ENCODE results near the gene TPCN1. TPM values are rescaled to one million over a fixed set of nuclear protein-coding genes. Genes with fewer than 3 reads are reported as not detected.
A peak's percentile ranks its signal among the peaks of the same experiment; 100 is the strongest.

TPCN1 gene
- total and polyA plus RNA-seq, 2 of the 13 experiments (the other 11 are each of a cell fraction or from before 2014, with no cell fraction given), result 8.0 to 26.8 TPM

DNA sequence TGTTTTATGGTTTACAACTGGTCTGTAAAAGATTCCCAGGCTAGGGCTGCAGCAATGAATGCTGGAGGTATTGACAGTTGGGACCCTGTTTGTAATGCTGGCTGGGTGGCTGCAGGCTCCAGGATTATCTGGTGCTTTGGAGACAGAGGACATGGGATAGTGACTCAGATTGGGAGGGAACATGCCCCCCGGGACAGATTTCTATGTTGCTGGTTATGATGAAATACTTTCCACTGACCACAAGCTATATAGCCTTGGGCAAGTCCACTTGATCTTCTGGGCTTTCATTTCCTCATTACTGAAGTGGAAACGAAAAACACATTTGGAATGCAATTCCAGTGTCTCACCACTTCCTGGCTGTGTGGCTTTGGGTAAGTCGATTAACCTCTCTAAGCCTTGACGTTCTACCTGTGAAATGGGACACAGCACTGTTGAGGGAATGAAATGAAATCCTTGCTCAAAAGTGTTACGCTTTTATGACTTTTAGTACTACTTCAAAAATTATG is 6.3 kb upstream of the TPCN1 start (continued):
- TF ChIP-seq, protein P1, sequence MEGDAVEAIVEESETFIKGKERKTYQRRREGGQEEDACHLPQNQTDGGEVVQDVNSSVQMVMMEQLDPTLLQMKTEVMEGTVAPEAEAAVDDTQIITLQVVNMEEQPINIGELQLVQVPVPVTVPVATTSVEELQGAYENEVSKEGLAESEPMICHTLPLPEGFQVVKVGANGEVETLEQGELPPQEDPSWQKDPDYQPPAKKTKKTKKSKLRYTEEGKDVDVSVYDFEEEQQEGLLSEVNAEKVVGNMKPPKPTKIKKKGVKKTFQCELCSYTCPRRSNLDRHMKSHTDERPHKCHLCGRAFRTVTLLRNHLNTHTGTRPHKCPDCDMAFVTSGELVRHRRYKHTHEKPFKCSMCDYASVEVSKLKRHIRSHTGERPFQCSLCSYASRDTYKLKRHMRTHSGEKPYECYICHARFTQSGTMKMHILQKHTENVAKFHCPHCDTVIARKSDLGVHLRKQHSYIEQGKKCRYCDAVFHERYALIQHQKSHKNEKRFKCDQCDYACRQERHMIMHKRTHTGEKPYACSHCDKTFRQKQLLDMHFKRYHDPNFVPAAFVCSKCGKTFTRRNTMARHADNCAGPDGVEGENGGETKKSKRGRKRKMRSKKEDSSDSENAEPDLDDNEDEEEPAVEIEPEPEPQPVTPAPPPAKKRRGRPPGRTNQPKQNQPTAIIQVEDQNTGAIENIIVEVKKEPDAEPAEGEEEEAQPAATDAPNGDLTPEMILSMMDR (CRISPR knock-in tag; IDR thresholded peaks at IDR 0.05), result no peak
- TF ChIP-seq ZEB1 (IDR thresholded peaks at IDR 0.05; ENCODE audit: insufficient replicate concordance, low read depth) (no peak), ATF7 (IDR thresholded peaks at IDR 0.05) (no peak), ATF7 (CRISPR knock-in tag; IDR thresholded peaks at IDR 0.05) (no peak), KLF6 (CRISPR knock-in tag; IDR thresholded peaks at IDR 0.05) (no peak), ZNF30 (CRISPR knock-in tag; IDR thresholded peaks at IDR 0.05) (no peak), ZKSCAN5 (CRISPR knock-in tag; IDR thresholded peaks at IDR 0.05) (no peak), KDM1A (CRISPR knock-in tag; IDR thresholded peaks at IDR 0.05) (peak; percentile 86; the same call in 1 of the 2 replicates), ZMAT3 (CRISPR knock-in tag; conservative IDR thresholded peaks at IDR 0.05) (no peak), PTBP1 (IDR thresholded peaks at IDR 0.05; ENCODE audit: low read depth, low read length, poor library complexity, severe bottlenecking) (no peak), ZMYM4 (CRISPR knock-in tag; IDR thresholded peaks at IDR 0.05) (no peak), ZNF720 (CRISPR knock-in tag; IDR thresholded peaks at IDR 0.05) (no peak), HNRNPUL1 (IDR thresholded peaks at IDR 0.05; ENCODE audit: low read depth, low read length) (no peak), ZNF205 (CRISPR knock-in tag; IDR thresholded peaks at IDR 0.05) (no peak)
- TF ChIP-seq, protein P2, sequence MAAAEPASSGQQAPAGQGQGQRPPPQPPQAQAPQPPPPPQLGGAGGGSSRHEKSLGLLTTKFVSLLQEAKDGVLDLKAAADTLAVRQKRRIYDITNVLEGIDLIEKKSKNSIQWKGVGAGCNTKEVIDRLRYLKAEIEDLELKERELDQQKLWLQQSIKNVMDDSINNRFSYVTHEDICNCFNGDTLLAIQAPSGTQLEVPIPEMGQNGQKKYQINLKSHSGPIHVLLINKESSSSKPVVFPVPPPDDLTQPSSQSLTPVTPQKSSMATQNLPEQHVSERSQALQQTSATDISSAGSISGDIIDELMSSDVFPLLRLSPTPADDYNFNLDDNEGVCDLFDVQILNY (CRISPR knock-in tag; conservative IDR thresholded peaks at IDR 0.05), result no peak
- TF ChIP-seq, protein P3, sequence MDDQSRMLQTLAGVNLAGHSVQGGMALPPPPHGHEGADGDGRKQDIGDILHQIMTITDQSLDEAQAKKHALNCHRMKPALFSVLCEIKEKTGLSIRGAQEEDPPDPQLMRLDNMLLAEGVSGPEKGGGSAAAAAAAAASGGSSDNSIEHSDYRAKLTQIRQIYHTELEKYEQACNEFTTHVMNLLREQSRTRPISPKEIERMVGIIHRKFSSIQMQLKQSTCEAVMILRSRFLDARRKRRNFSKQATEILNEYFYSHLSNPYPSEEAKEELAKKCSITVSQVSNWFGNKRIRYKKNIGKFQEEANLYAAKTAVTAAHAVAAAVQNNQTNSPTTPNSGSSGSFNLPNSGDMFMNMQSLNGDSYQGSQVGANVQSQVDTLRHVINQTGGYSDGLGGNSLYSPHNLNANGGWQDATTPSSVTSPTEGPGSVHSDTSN (CRISPR knock-in tag; IDR thresholded peaks at IDR 0.05; ENCODE audit: borderline replicate concordance), result no peak
- TF ChIP-seq, protein P4, sequence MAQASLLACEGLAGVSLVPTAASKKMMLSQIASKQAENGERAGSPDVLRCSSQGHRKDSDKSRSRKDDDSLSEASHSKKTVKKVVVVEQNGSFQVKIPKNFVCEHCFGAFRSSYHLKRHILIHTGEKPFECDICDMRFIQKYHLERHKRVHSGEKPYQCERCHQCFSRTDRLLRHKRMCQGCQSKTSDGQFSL (CRISPR knock-in tag; IDR thresholded peaks at IDR 0.05), result no peak
- TF ChIP-seq, protein P5, sequence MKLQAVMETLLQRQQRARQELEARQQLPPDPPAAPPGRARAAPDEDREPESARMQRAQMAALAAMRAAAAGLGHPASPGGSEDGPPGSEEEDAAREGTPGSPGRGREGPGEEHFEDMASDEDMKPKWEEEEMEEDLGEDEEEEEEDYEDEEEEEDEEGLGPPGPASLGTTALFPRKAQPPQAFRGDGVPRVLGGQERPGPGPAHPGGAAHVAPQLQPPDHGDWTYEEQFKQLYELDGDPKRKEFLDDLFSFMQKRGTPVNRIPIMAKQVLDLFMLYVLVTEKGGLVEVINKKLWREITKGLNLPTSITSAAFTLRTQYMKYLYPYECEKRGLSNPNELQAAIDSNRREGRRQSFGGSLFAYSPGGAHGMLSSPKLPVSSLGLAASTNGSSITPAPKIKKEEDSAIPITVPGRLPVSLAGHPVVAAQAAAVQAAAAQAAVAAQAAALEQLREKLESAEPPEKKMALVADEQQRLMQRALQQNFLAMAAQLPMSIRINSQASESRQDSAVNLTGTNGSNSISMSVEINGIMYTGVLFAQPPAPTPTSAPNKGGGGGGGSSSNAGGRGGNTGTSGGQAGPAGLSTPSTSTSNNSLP (IDR thresholded peaks at IDR 0.05; ENCODE audit: low read depth, low read length), result peak; percentile 67; the same call in 1 of the 2 replicates
- TF ChIP-seq, protein P6, sequence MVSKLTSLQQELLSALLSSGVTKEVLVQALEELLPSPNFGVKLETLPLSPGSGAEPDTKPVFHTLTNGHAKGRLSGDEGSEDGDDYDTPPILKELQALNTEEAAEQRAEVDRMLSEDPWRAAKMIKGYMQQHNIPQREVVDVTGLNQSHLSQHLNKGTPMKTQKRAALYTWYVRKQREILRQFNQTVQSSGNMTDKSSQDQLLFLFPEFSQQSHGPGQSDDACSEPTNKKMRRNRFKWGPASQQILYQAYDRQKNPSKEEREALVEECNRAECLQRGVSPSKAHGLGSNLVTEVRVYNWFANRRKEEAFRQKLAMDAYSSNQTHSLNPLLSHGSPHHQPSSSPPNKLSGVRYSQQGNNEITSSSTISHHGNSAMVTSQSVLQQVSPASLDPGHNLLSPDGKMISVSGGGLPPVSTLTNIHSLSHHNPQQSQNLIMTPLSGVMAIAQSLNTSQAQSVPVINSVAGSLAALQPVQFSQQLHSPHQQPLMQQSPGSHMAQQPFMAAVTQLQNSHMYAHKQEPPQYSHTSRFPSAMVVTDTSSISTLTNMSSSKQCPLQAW (CRISPR knock-in tag; IDR thresholded peaks at IDR 0.05), result no peak
- TF ChIP-seq, protein P7, sequence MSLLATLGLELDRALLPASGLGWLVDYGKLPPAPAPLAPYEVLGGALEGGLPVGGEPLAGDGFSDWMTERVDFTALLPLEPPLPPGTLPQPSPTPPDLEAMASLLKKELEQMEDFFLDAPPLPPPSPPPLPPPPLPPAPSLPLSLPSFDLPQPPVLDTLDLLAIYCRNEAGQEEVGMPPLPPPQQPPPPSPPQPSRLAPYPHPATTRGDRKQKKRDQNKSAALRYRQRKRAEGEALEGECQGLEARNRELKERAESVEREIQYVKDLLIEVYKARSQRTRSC (CRISPR knock-in tag; IDR thresholded peaks at IDR 0.05; ENCODE audit: low read depth), result no peak
- TF ChIP-seq, protein P8, sequence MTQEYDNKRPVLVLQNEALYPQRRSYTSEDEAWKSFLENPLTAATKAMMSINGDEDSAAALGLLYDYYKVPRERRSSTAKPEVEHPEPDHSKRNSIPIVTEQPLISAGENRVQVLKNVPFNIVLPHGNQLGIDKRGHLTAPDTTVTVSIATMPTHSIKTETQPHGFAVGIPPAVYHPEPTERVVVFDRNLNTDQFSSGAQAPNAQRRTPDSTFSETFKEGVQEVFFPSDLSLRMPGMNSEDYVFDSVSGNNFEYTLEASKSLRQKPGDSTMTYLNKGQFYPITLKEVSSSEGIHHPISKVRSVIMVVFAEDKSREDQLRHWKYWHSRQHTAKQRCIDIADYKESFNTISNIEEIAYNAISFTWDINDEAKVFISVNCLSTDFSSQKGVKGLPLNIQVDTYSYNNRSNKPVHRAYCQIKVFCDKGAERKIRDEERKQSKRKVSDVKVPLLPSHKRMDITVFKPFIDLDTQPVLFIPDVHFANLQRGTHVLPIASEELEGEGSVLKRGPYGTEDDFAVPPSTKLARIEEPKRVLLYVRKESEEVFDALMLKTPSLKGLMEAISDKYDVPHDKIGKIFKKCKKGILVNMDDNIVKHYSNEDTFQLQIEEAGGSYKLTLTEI (CRISPR knock-in tag; conservative IDR thresholded peaks at IDR 0.05), result no peak
